Measurements from ENCODE around the gene SLBP.
A peak's percentile ranks its signal among the peaks of the same experiment; 100 is the strongest.

SLBP gene

GRCh38 chr4:1685235-1686150, 26.6 kb downstream of the SLBP start:
- Histone ChIP-seq H3K4me3 (ENCODE audit: control insufficient read depth in 1 of 7, extremely low read depth in 1 of 7, insufficient read depth in 4 of 7, low read depth in 2 of 7, low read length in 6 of 7) (no peak overlapping the region), H3K9me3 (ENCODE audit: control extremely low read depth in 1 of 5, control insufficient read depth in 4 of 5, insufficient read depth in 2 of 5, low read depth in 1 of 5, low read length in 4 of 5) (no peaks in the 10 kb centered on the region), H3K27ac (ENCODE audit: insufficient read depth in 1 of 2, low read depth in 1 of 2, low read length in 2 of 2, poor library complexity in 1 of 2, severe bottlenecking in 2 of 2) (no peak overlapping the region), H3K27me3 (replicated peaks in 2 of 5; ENCODE audit: control insufficient read depth in 4 of 5, insufficient read depth in 5 of 5, low read length in 4 of 5) (no peaks in the 10 kb centered on the region), H3K4me1 (ENCODE audit: control extremely low read depth in 1 of 4, control insufficient read depth in 4 of 4, insufficient read depth in 4 of 4, low read length in 3 of 4) (peaks cover 8 to 19% (median 18%) of the 10 kb centered on the region in 4 experiments), H3K36me3 (ENCODE audit: control insufficient read depth in 4 of 4, insufficient read depth in 4 of 4, low read length in 3 of 4) (peaks cover 0 to 5% (median 1%) of the 10 kb centered on the region in 4 experiments)
- 96% methylated on average over 18 of the region's 23 CpGs for whole genome bisulfite sequencing (ENCODE audit: insufficient coverage)
- DNase-seq = no peak
- POLR2A ChIA-PET = interaction anchor here (0.5 kb wide), 1 partner anchor 23 kb away, joined by 4 read pairs; no protein-coding TSS in a partner anchor
- CTCF ChIA-PET = interaction anchor here (1.0 kb wide), 1 partner anchor 41 kb away, joined by 4 read pairs; no protein-coding TSS in a partner anchor

- no peak for DNase-seq
- Histone ChIP-seq H3K27ac (ENCODE audit: insufficient read depth in 1 of 2, low read depth in 1 of 2, low read length in 2 of 2, poor library complexity in 1 of 2, severe bottlenecking in 2 of 2) (no peak overlapping the region), H3K4me1 (ENCODE audit: control extremely low read depth in 1 of 4, control insufficient read depth in 4 of 4, insufficient read depth in 4 of 4, low read length in 3 of 4) (peaks cover 8 to 19% (median 18%) of the 10 kb centered on the region in 4 experiments), H3K4me3 (ENCODE audit: control insufficient read depth in 1 of 7, extremely low read depth in 1 of 7, insufficient read depth in 4 of 7, low read depth in 2 of 7, low read length in 6 of 7) (peak overlapping the region in 6 of 7 experiments; percentile 23 to 72 (median 50)), H3K36me3 (ENCODE audit: control insufficient read depth in 4 of 4, insufficient read depth in 4 of 4, low read length in 3 of 4) (peaks cover 0 to 3% (median 0%) of the 10 kb centered on the region in 4 experiments), H3K9me3 (ENCODE audit: control extremely low read depth in 1 of 5, control insufficient read depth in 4 of 5, insufficient read depth in 2 of 5, low read depth in 1 of 5, low read length in 4 of 5) (no peaks in the 10 kb centered on the region), H3K27me3 (replicated peaks in 2 of 5; ENCODE audit: control insufficient read depth in 4 of 5, insufficient read depth in 5 of 5, low read length in 4 of 5) (no peaks in the 10 kb centered on the region)
- ChIA-PET CTCF (interaction anchor here (1.0 to 3.6 kb wide), 2 partner anchors 9 to 42 kb away, joined by 4 to 14 read pairs; no protein-coding TSS in a partner anchor), POLR2A (interaction anchor here (0.5 kb wide), 1 partner anchor 23 kb away, joined by 4 read pairs; no protein-coding TSS in a partner anchor)
- WGBS (ENCODE audit: insufficient coverage) = 36% methylated on average over 63 of the region's 66 CpGs
Observed at GRCh38 chr4:1684506-1685234, 27.4 kb downstream of the SLBP start.

DNA sequence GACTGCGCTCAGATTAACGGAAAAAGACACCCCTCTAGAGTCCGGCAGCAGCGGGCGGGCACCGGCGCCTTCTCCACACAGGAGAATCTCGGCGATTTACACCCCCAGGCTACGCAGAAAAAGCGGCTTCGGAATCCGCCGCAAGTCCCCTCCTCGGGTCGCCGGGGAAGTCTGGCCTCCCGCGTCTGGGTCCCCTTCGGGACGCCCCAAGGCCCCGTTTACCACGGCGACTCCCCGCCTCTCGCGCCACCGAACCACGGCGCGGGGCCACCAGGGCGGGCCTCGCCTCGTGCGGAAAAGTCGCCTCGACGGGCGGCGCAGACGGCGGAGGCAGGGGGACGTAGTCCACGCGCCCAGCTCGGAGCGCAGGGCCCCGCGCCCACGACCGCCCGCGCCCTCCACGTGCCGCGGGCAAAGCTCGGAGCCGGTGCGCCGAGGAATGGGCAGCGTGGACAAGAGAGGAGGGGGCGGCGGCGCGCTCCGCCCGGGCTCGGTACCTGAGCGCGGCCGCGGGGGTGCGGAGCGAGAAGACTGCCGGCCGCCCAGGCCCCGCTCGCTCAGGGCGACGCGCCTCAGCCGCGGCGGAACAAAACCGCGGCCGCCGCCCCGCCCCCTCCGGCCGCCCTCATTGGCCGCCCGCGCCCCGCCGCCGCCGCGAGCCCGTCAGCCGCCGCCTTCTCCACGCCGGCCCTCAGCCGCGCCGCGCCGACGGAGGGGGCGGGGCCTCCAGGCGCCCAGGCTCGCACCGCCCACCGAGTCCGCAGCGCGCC, 28.2 kb downstream of the SLBP start, which contains the start of gene FAM53A:
TSS of gene FAM53A (minus strand) at position 578 of the 770 bp plus-strand sequence. CDS start 15,572 bp downstream, outside the sequence.
- Histone ChIP-seq H3K4me3 (ENCODE audit: control insufficient read depth in 1 of 7, extremely low read depth in 1 of 7, insufficient read depth in 4 of 7, low read depth in 2 of 7, low read length in 6 of 7) (peak within 1 kb of the TSS; percentile 48 to 79 (median 64)), H3K27me3 (replicated peaks in 2 of 5; ENCODE audit: control insufficient read depth in 4 of 5, insufficient read depth in 5 of 5, low read length in 4 of 5) (no peaks in the 10 kb centered on the region), H3K4me1 (ENCODE audit: control extremely low read depth in 1 of 4, control insufficient read depth in 4 of 4, insufficient read depth in 4 of 4, low read length in 3 of 4) (peaks cover 8 to 19% (median 18%) of the 10 kb centered on the region in 4 experiments), H3K9me3 (ENCODE audit: control extremely low read depth in 1 of 5, control insufficient read depth in 4 of 5, insufficient read depth in 2 of 5, low read depth in 1 of 5, low read length in 4 of 5) (no peaks in the 10 kb centered on the region), H3K27ac (ENCODE audit: insufficient read depth in 1 of 2, low read depth in 1 of 2, low read length in 2 of 2, poor library complexity in 1 of 2, severe bottlenecking in 2 of 2) (no peak within 1 kb of the TSS), H3K36me3 (ENCODE audit: control insufficient read depth in 4 of 4, insufficient read depth in 4 of 4, low read length in 3 of 4) (no peaks in the 10 kb centered on the region)
- under 1% methylated on average over 92 of the region's 118 CpGs for WGBS (ENCODE audit: insufficient coverage)
- ChIA-PET POLR2A (no interaction called here), CTCF (interaction anchor here (3.6 kb wide), 1 partner anchor 9 kb away, joined by 14 read pairs; no protein-coding TSS in a partner anchor)
- DNase-seq = peak; percentile 81 to 91 (median 89)

- peaks cover 8 to 19% (median 18%) of the 10 kb centered on the region in 4 experiments for H3K4me1 ChIP-seq (ENCODE audit: control extremely low read depth in 1 of 4, control insufficient read depth in 4 of 4, insufficient read depth in 4 of 4, low read length in 3 of 4)
- no peaks in the 10 kb centered on the region for H3K27me3 ChIP-seq (replicated peaks in 2 of 5; ENCODE audit: control insufficient read depth in 4 of 5, insufficient read depth in 5 of 5, low read length in 4 of 5)
- no peak overlapping the region for H3K27ac ChIP-seq (ENCODE audit: insufficient read depth in 1 of 2, low read depth in 1 of 2, low read length in 2 of 2, poor library complexity in 1 of 2, severe bottlenecking in 2 of 2)
- H3K9me3 ChIP-seq (ENCODE audit: control extremely low read depth in 1 of 5, control insufficient read depth in 4 of 5, insufficient read depth in 2 of 5, low read depth in 1 of 5, low read length in 4 of 5) = no peaks in the 10 kb centered on the region
- ChIA-PET CTCF (interaction anchor here (1.0 to 3.6 kb wide), 2 partner anchors 10 to 39 kb away, joined by 4 to 14 read pairs; no protein-coding TSS in a partner anchor), POLR2A (no interaction called here)
- 3% methylated on average over 9 of the region's 13 CpGs for WGBS (ENCODE audit: insufficient coverage)
- H3K4me3 ChIP-seq (ENCODE audit: control insufficient read depth in 1 of 7, extremely low read depth in 1 of 7, insufficient read depth in 4 of 7, low read depth in 2 of 7, low read length in 6 of 7) = peak overlapping the region; percentile 48 to 79 (median 64)
- H3K36me3 ChIP-seq (ENCODE audit: control insufficient read depth in 4 of 4, insufficient read depth in 4 of 4, low read length in 3 of 4) = no peaks in the 10 kb centered on the region
- peak; percentile 27 to 63 (median 59) for DNase-seq
Observed at GRCh38 chr4:1683261-1683735, 28.8 kb downstream of the SLBP start.

GRCh38 chr4:1682860-1683259, 29.3 kb downstream of the SLBP start:
- Histone ChIP-seq H3K4me3 (ENCODE audit: control insufficient read depth in 1 of 7, extremely low read depth in 1 of 7, insufficient read depth in 4 of 7, low read depth in 2 of 7, low read length in 6 of 7) (peak overlapping the region in 6 of 7 experiments; percentile 58 to 79 (median 65)), H3K27ac (ENCODE audit: insufficient read depth in 1 of 2, low read depth in 1 of 2, low read length in 2 of 2, poor library complexity in 1 of 2, severe bottlenecking in 2 of 2) (no peak overlapping the region), H3K36me3 (ENCODE audit: control insufficient read depth in 4 of 4, insufficient read depth in 4 of 4, low read length in 3 of 4) (no peaks in the 10 kb centered on the region), H3K27me3 (replicated peaks in 2 of 5; ENCODE audit: control insufficient read depth in 4 of 5, insufficient read depth in 5 of 5, low read length in 4 of 5) (no peaks in the 10 kb centered on the region), H3K4me1 (ENCODE audit: control extremely low read depth in 1 of 4, control insufficient read depth in 4 of 4, insufficient read depth in 4 of 4, low read length in 3 of 4) (peaks cover 8 to 19% (median 18%) of the 10 kb centered on the region in 4 experiments), H3K9me3 (ENCODE audit: control extremely low read depth in 1 of 5, control insufficient read depth in 4 of 5, insufficient read depth in 2 of 5, low read depth in 1 of 5, low read length in 4 of 5) (no peaks in the 10 kb centered on the region)
- ChIA-PET POLR2A (no interaction called here), CTCF (interaction anchor here (0.6 to 3.6 kb wide), 3 partner anchors 10 to 39 kb away, joined by 4 to 14 read pairs (median 4); no protein-coding TSS in a partner anchor)
- WGBS (ENCODE audit: insufficient coverage) = 91% methylated on average over 10 of the region's 13 CpGs
- no peak for DNase-seq

DNA sequence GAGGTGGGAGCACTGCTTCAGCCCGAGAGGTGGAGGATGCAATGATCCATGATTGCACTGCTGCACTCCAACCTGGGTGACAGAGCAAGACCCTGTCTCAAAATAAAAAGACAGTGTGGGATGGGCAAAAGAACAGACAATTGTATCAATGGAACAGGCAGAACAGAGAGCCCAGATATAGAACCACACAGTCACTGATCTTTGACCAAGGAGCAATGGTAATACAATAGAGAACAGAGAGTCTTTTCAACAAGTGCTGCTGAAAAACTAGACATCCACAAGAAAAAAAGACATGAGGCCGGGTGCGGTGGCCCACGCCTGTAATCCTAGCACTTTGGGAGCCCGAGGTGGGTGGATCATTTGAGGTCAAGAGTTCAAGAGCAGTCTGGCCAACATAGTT, 33.9 kb downstream of the SLBP start:
- CTCF ChIA-PET = no interaction called here

More for the DNA sequence above, 33.9 kb downstream of the SLBP start:
- no peak overlapping the region for H3K27ac ChIP-seq (ENCODE audit: insufficient read depth in 1 of 2, low read depth in 1 of 2, low read length in 2 of 2, poor library complexity in 1 of 2, severe bottlenecking in 2 of 2)
- DNase-seq = no peak
- peaks cover 5 to 19% (median 16%) of the 10 kb centered on the region in 4 experiments for H3K4me1 ChIP-seq (ENCODE audit: control extremely low read depth in 1 of 4, control insufficient read depth in 4 of 4, insufficient read depth in 4 of 4, low read length in 3 of 4)
- no peak overlapping the region for H3K4me3 ChIP-seq (ENCODE audit: control insufficient read depth in 1 of 7, extremely low read depth in 1 of 7, insufficient read depth in 4 of 7, low read depth in 2 of 7, low read length in 6 of 7)
- no peaks in the 10 kb centered on the region for H3K36me3 ChIP-seq (ENCODE audit: control insufficient read depth in 4 of 4, insufficient read depth in 4 of 4, low read length in 3 of 4)
- no peaks in the 10 kb centered on the region for H3K9me3 ChIP-seq (ENCODE audit: control extremely low read depth in 1 of 5, control insufficient read depth in 4 of 5, insufficient read depth in 2 of 5, low read depth in 1 of 5, low read length in 4 of 5)
- WGBS (ENCODE audit: insufficient coverage) = 100% methylated on average over 1 of the region's 5 CpGs
- POLR2A ChIA-PET = no interaction called here
- H3K27me3 ChIP-seq (replicated peaks in 2 of 5; ENCODE audit: control insufficient read depth in 4 of 5, insufficient read depth in 5 of 5, low read length in 4 of 5) = no peaks in the 10 kb centered on the region

Measured in common myeloid progenitor, CD34-positive (primary cell).